ENCODE data around the gene WIPI1. TPM values are rescaled to one million over a fixed set of nuclear protein-coding genes. Genes with fewer than 3 reads are reported as not detected.

Gene WIPI1
- total and polyA plus RNA-seq, 2 of the 13 experiments (the other 11 are each of a cell fraction or from before 2014, with no cell fraction given), result 29.4 to 141 TPM

GRCh38 chr17:68499587-68499986, 42.3 kb upstream of the WIPI1 start:
- ChIA-PET POLR2A (no interaction called here), CTCF (ENCODE audit: low intra/inter-chr PET ratio, low total read pairs) (no interaction called here)
- Histone ChIP-seq H3K4me2 (ENCODE audit: low read depth, low read length) (no peak overlapping the region), H3K9ac (ENCODE audit: insufficient read depth, low read depth, low read length) (no peak overlapping the region), H3K4me1 (ENCODE audit: insufficient read depth, low read length) (peaks cover 25% of the 10 kb centered on the region), H3K27ac (ENCODE audit: extremely low read length, insufficient read depth, low read length) (no peak overlapping the region), H3K79me2 (ENCODE audit: insufficient read depth, low read length) (no peaks in the 10 kb centered on the region), H4K20me1 (ENCODE audit: insufficient read depth, low read length) (no peaks in the 10 kb centered on the region), H3K4me3 (replicated peaks in 1 of 3; ENCODE audit: insufficient read depth in 1 of 3, low read depth in 2 of 3, low read length in 3 of 3) (no peak overlapping the region), H3K9me3 (ENCODE audit: low read length) (no peaks in the 10 kb centered on the region), H3K36me3 (replicated peaks in 1 of 2; ENCODE audit: control insufficient read depth in 1 of 2, insufficient read depth in 2 of 2, low read length in 2 of 2) (no peaks in the 10 kb centered on the region), H3K27me3 (ENCODE audit: control insufficient read depth in 1 of 2, insufficient read depth in 2 of 2, low read length in 2 of 2) (no peaks in the 10 kb centered on the region; a peak in 2 of 5 replicates), H2AFZ (ENCODE audit: low read length) (no peak overlapping the region)
- FAIRE-seq, result no peak
- no TSS peak for BruUV-seq (replicated peaks)
- 51% methylated on average over 5 of the region's 5 CpGs for WGBS (ENCODE audit: low lambda C conversion rate)
- ATAC-seq, result no peak
- no peak for TF ChIP-seq ZBTB39 (CRISPR knock-in tag; IDR thresholded peaks at IDR 0.05)
- intact Hi-C loops (cut with micrococcal nuclease; ENCODE audit: unreplicated experiment) (no loop called here), in situ Hi-C loops (cut with HindIII; ENCODE audit: extremely low pct_ligation_motif_present, low pct_unique_long_range_greater_than_20kb) (no loop called here)
- no peak for DNase-seq (ENCODE audit: low spot score)

- intact Hi-C loops (cut with micrococcal nuclease; ENCODE audit: unreplicated experiment), result no loop called here
- ATAC-seq, result no peak; the same call in 2 of the 3 replicates
Measured at GRCh38 chr17:68498479-68499326, 41.4 kb upstream of the WIPI1 start.

More at GRCh38 chr17:68498479-68499326, 41.4 kb upstream of the WIPI1 start:
- Histone ChIP-seq H3K4me1 (ENCODE audit: insufficient read depth, low read length) (peaks cover 25% of the 10 kb centered on the region), H3K9me3 (ENCODE audit: low read length) (no peaks in the 10 kb centered on the region), H3K9ac (ENCODE audit: insufficient read depth, low read depth, low read length) (no peak overlapping the region), H3K4me2 (ENCODE audit: low read depth, low read length) (peak overlapping the region; percentile 21; the same call in 1 of the 2 replicates), H2AFZ (ENCODE audit: low read length) (no peak overlapping the region), H3K27ac (ENCODE audit: extremely low read length, insufficient read depth, low read length) (no peak overlapping the region), H4K20me1 (ENCODE audit: insufficient read depth, low read length) (no peaks in the 10 kb centered on the region), H3K4me3 (replicated peaks in 1 of 3; ENCODE audit: insufficient read depth in 1 of 3, low read depth in 2 of 3, low read length in 3 of 3) (no peak overlapping the region), H3K27me3 (ENCODE audit: control insufficient read depth in 1 of 2, insufficient read depth in 2 of 2, low read length in 2 of 2) (no peaks in the 10 kb centered on the region; a peak in 2 of 5 replicates), H3K79me2 (ENCODE audit: insufficient read depth, low read length) (no peaks in the 10 kb centered on the region), H3K36me3 (replicated peaks in 1 of 2; ENCODE audit: control insufficient read depth in 1 of 2, insufficient read depth in 2 of 2, low read length in 2 of 2) (no peaks in the 10 kb centered on the region)
- no peak for FAIRE-seq
- WGBS (ENCODE audit: low lambda C conversion rate), result 39% methylated on average over 7 of the region's 7 CpGs
- ChIA-PET CTCF (ENCODE audit: low intra/inter-chr PET ratio, low total read pairs) (no interaction called here), POLR2A (interaction anchor here (0.7 kb wide), 1 partner anchor 14 kb away, joined by 4 read pairs; the partner anchor contains the start of gene PRKAR1A)
- BruUV-seq (replicated peaks), result no TSS peak
- in situ Hi-C loops (cut with HindIII; ENCODE audit: extremely low pct_ligation_motif_present, low pct_unique_long_range_greater_than_20kb), result no loop called here
- TF ChIP-seq MAFK (conservative IDR thresholded peaks at IDR 0.05 in 1 of 2, IDR thresholded peaks at IDR 0.05 in 1 of 2; ENCODE audit: low read length in 2 of 2) (no peak), ZSCAN29 (CRISPR knock-in tag; conservative IDR thresholded peaks at IDR 0.05) (no peak), ATAD3A (CRISPR knock-in tag; IDR thresholded peaks at IDR 0.05) (no peak), MYPOP (CRISPR knock-in tag; IDR thresholded peaks at IDR 0.05) (no peak), ZBTB2 (CRISPR knock-in tag; IDR thresholded peaks at IDR 0.05; ENCODE audit: low read depth) (no peak)
- no peak for DNase-seq (ENCODE audit: low spot score)

Measured in HepG2 (cell line).